ENCODE results near the gene WRAP53.

Gene WRAP53

GRCh38 chr17:7656958-7657609 is 31.2 kb upstream of the WRAP53 start:
- Histone ChIP-seq H3K9me3 (ENCODE audit: insufficient read depth, low read depth, low read length) (no peaks in the 10 kb centered on the region), H2AFZ (ENCODE audit: low read length) (no peak overlapping the region), H3K4me3 (ENCODE audit: low read length, poor library complexity, severe bottlenecking) (no peak overlapping the region), H3K4me2 (ENCODE audit: low read depth, low read length, poor library complexity, severe bottlenecking) (no peak overlapping the region), H3K9ac (ENCODE audit: low read depth, low read length, poor library complexity, severe bottlenecking) (no peak overlapping the region), H3K79me2 (ENCODE audit: insufficient read depth, low read length) (no peaks in the 10 kb centered on the region), H3K4me1 (ENCODE audit: insufficient read depth, low read length, poor library complexity, severe bottlenecking) (no peaks in the 10 kb centered on the region), H3F3A (ENCODE audit: low read depth) (no peaks in the 10 kb centered on the region), H4K20me1 (ENCODE audit: insufficient read depth, low read length, poor library complexity, severe bottlenecking) (no peaks in the 10 kb centered on the region), H3K36me3 (ENCODE audit: insufficient read depth, low read length) (no peaks in the 10 kb centered on the region), H3K27me3 (ENCODE audit: insufficient read depth, low read length, poor library complexity, severe bottlenecking) (no peaks in the 10 kb centered on the region), H3K9me2 (replicated peaks; ENCODE audit: low read depth, low read length) (no peaks in the 10 kb centered on the region)
- no peak for TF ChIP-seq EZH2phosphoT487 (IDR thresholded peaks at IDR 0.05; ENCODE audit: borderline replicate concordance)
- TF ChIP-seq CTCF (conservative IDR thresholded peaks at IDR 0.05; ENCODE audit: low read length) = no peak

GRCh38 chr17:7667656-7668406 is 20.4 kb upstream of the WRAP53 start:
- TF ChIP-seq EZH2phosphoT487 (IDR thresholded peaks at IDR 0.05; ENCODE audit: borderline replicate concordance) (no peak), CTCF (conservative IDR thresholded peaks at IDR 0.05; ENCODE audit: low read length) (no peak)
- no peak overlapping the region for H3K9ac ChIP-seq (ENCODE audit: low read depth, low read length, poor library complexity, severe bottlenecking)
- no peaks in the 10 kb centered on the region for H3F3A ChIP-seq (ENCODE audit: low read depth)
- H3K9me3 ChIP-seq (ENCODE audit: insufficient read depth, low read depth, low read length) = no peaks in the 10 kb centered on the region
- no peaks in the 10 kb centered on the region for H3K79me2 ChIP-seq (ENCODE audit: insufficient read depth, low read length)
- H3K27me3 ChIP-seq (ENCODE audit: insufficient read depth, low read length, poor library complexity, severe bottlenecking) = no peaks in the 10 kb centered on the region
- peaks cover 43% of the 10 kb centered on the region; the same call in 1 of the 2 replicates for H3K36me3 ChIP-seq (ENCODE audit: insufficient read depth, low read length)
- H3K4me2 ChIP-seq (ENCODE audit: low read depth, low read length, poor library complexity, severe bottlenecking) = no peak overlapping the region
- H3K9me2 ChIP-seq (replicated peaks; ENCODE audit: low read depth, low read length) = no peaks in the 10 kb centered on the region
- H3K4me1 ChIP-seq (ENCODE audit: insufficient read depth, low read length, poor library complexity, severe bottlenecking) = no peaks in the 10 kb centered on the region
- no peak overlapping the region for H3K4me3 ChIP-seq (ENCODE audit: low read length, poor library complexity, severe bottlenecking)
- H4K20me1 ChIP-seq (ENCODE audit: insufficient read depth, low read length, poor library complexity, severe bottlenecking) = no peaks in the 10 kb centered on the region
- no peak overlapping the region for H2AFZ ChIP-seq (ENCODE audit: low read length)

GRCh38 chr17:7668482-7668881 is 19.8 kb upstream of the WRAP53 start:
- Histone ChIP-seq H3K27me3 (ENCODE audit: insufficient read depth, low read length, poor library complexity, severe bottlenecking) (no peaks in the 10 kb centered on the region), H3K4me3 (ENCODE audit: low read length, poor library complexity, severe bottlenecking) (no peak overlapping the region), H3K36me3 (ENCODE audit: insufficient read depth, low read length) (peaks cover 49% of the 10 kb centered on the region; the same call in 1 of the 2 replicates)

More at GRCh38 chr17:7668482-7668881, 19.8 kb upstream of the WRAP53 start:
- no peak overlapping the region for H2AFZ ChIP-seq (ENCODE audit: low read length)
- H3K79me2 ChIP-seq (ENCODE audit: insufficient read depth, low read length) = no peaks in the 10 kb centered on the region
- no peaks in the 10 kb centered on the region for H3K4me1 ChIP-seq (ENCODE audit: insufficient read depth, low read length, poor library complexity, severe bottlenecking)
- H3F3A ChIP-seq (ENCODE audit: low read depth) = no peaks in the 10 kb centered on the region
- no peak overlapping the region for H3K4me2 ChIP-seq (ENCODE audit: low read depth, low read length, poor library complexity, severe bottlenecking)
- no peak for TF ChIP-seq CTCF (conservative IDR thresholded peaks at IDR 0.05; ENCODE audit: low read length)
- TF ChIP-seq EZH2phosphoT487 (IDR thresholded peaks at IDR 0.05; ENCODE audit: borderline replicate concordance) = no peak
- H3K9ac ChIP-seq (ENCODE audit: low read depth, low read length, poor library complexity, severe bottlenecking) = no peak overlapping the region
- H3K9me3 ChIP-seq (ENCODE audit: insufficient read depth, low read depth, low read length) = peaks cover 4% of the 10 kb centered on the region; the same call in 1 of the 2 replicates
- H3K9me2 ChIP-seq (replicated peaks; ENCODE audit: low read depth, low read length) = no peaks in the 10 kb centered on the region
- H4K20me1 ChIP-seq (ENCODE audit: insufficient read depth, low read length, poor library complexity, severe bottlenecking) = no peaks in the 10 kb centered on the region

All from Loucy (cell line).